ENCODE measurements around the gene TMEM43. TPM values are rescaled to one million over a fixed set of nuclear protein-coding genes. Genes with fewer than 3 reads are reported as not detected.

TMEM43 gene
- polyA plus RNA-seq, 1 of the 3 experiments (the other 2 are of a cell fraction), result 105 TPM

DNA sequence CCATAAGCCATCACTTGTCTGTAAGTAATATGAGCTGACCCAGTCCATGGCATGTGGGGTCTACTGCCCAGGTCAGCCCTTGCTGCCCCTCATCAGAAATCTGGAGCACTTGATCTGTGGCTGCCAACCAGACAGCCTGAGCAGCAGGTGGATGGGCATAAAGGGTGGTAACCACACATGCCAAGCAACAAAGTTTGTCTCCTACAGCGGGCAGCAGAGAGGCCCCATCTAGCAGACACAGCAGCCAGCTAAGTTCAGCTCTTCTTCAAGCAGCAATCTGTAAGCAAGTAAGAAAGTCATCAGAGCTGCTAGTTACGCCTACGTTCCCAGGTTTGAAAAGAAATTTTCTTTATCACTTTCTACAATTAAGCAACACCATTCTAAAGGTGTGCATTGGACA lies 28.1 kb upstream of the TMEM43 start (continued):
- TF ChIP-seq, protein P1, sequence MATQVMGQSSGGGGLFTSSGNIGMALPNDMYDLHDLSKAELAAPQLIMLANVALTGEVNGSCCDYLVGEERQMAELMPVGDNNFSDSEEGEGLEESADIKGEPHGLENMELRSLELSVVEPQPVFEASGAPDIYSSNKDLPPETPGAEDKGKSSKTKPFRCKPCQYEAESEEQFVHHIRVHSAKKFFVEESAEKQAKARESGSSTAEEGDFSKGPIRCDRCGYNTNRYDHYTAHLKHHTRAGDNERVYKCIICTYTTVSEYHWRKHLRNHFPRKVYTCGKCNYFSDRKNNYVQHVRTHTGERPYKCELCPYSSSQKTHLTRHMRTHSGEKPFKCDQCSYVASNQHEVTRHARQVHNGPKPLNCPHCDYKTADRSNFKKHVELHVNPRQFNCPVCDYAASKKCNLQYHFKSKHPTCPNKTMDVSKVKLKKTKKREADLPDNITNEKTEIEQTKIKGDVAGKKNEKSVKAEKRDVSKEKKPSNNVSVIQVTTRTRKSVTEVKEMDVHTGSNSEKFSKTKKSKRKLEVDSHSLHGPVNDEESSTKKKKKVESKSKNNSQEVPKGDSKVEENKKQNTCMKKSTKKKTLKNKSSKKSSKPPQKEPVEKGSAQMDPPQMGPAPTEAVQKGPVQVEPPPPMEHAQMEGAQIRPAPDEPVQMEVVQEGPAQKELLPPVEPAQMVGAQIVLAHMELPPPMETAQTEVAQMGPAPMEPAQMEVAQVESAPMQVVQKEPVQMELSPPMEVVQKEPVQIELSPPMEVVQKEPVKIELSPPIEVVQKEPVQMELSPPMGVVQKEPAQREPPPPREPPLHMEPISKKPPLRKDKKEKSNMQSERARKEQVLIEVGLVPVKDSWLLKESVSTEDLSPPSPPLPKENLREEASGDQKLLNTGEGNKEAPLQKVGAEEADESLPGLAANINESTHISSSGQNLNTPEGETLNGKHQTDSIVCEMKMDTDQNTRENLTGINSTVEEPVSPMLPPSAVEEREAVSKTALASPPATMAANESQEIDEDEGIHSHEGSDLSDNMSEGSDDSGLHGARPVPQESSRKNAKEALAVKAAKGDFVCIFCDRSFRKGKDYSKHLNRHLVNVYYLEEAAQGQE (IDR thresholded peaks at IDR 0.05; ENCODE audit: low read depth, low read length), result no peak
- TF ChIP-seq POLR2AphosphoS5 (IDR thresholded peaks at IDR 0.05; ENCODE audit: low read depth, low read length), result no peak

DNA sequence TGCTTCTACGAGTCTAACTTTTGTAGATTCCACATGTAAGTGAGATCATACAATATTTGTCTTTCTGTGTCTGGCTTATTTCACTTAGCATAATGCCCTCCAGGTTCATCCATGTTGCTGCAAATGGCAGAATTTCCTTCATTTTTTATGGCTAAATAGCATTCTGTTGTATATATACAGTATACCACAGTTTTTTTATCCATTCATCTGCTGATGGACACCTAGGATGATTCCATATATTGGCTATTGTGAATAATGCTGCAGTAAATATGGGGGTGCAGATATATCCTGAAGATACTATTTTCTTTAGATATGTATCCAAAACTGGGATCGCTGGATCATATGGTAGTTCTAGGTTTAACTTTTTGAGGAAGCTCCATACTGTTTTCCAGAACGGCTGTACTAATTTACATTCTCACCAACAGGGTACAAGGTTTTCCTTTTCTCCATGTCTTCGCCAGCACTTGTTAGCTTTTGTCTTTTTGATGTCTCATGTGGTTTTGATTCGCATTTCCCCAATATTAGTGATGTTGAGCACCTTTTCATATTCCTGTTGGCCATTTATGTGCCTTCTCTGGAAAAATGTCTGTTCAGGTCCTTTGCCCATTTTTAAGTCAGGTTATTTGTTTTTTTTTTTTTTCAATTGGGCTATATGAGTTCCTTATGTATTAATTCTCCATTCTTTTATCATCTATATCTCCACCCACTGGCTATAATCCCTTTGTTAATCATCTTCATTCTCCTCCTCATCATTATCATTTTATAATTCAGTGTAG lies 27.0 kb upstream of the TMEM43 start:
- Histone ChIP-seq H3K4me2 (no peak overlapping the region), H3K9me2 (no peaks in the 10 kb centered on the region), H2AFZ (ENCODE audit: low read depth) (no peak overlapping the region), H3K27me3 (ENCODE audit: insufficient read depth) (no peaks in the 10 kb centered on the region), H4K20me1 (ENCODE audit: insufficient read depth) (no peaks in the 10 kb centered on the region), H3K9ac (no peak overlapping the region), H3K9me3 (no peaks in the 10 kb centered on the region), H3K36me3 (replicated peaks in 1 of 2; ENCODE audit: control insufficient read depth in 1 of 2, insufficient read depth in 2 of 2, low read length in 1 of 2) (no peaks in the 10 kb centered on the region), H3K4me1 (ENCODE audit: control insufficient read depth in 1 of 2, insufficient read depth in 2 of 2, low read depth in 1 of 2, low read length in 1 of 2) (no peaks in the 10 kb centered on the region), H3K4me3 (ENCODE audit: low read depth in 2 of 2, low read length in 1 of 2) (no peak overlapping the region), H3F3A (replicated peaks; ENCODE audit: insufficient read depth) (no peaks in the 10 kb centered on the region), H3K79me2 (ENCODE audit: insufficient read depth) (no peaks in the 10 kb centered on the region), H3K27ac (ENCODE audit: low read depth in 2 of 2, low read length in 1 of 2) (no peak overlapping the region)
- 24% methylated on average over 5 of the region's 5 CpGs for WGBS (ENCODE audit: low lambda C conversion rate)
- ChIA-PET POLR2A (no interaction called here), CTCF (interaction anchor here (1.0 kb wide), 1 partner anchor 106 kb away, joined by 3 read pairs; no protein-coding TSS in a partner anchor)
- DNase-seq, result no peak
- no peak for TF ChIP-seq RAD21 (IDR thresholded peaks at IDR 0.05; ENCODE audit: low read length)
- TF ChIP-seq ELF1 (IDR thresholded peaks at IDR 0.05), result no peak
- TF ChIP-seq YY1 (IDR thresholded peaks at IDR 0.05; ENCODE audit: low read depth), result no peak
- no peak for TF ChIP-seq TAF1 (IDR thresholded peaks at IDR 0.05; ENCODE audit: borderline replicate concordance, low read depth, low read length)
- no peak for TF ChIP-seq RCOR1 (IDR thresholded peaks at IDR 0.05; ENCODE audit: low read length)
- TF ChIP-seq GATA2 (CRISPR knock-in tag; IDR thresholded peaks at IDR 0.05), result no peak
- TF ChIP-seq NFIC (IDR thresholded peaks at IDR 0.05; ENCODE audit: borderline replicate concordance), result no peak
- TF ChIP-seq USF2 (IDR thresholded peaks at IDR 0.05; ENCODE audit: borderline replicate concordance, low read depth, low read length), result no peak
- no peak for TF ChIP-seq GABPA (IDR thresholded peaks at IDR 0.05; ENCODE audit: low read depth)
- TF ChIP-seq, protein P1 (IDR thresholded peaks at IDR 0.05; ENCODE audit: low read depth, low read length), result no peak
- TF ChIP-seq ZBTB33 (IDR thresholded peaks at IDR 0.05; ENCODE audit: borderline replicate concordance, low read depth), result no peak
- TF ChIP-seq, protein P2, sequence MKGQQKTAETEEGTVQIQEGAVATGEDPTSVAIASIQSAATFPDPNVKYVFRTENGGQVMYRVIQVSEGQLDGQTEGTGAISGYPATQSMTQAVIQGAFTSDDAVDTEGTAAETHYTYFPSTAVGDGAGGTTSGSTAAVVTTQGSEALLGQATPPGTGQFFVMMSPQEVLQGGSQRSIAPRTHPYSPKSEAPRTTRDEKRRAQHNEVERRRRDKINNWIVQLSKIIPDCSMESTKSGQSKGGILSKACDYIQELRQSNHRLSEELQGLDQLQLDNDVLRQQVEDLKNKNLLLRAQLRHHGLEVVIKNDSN (IDR thresholded peaks at IDR 0.05; ENCODE audit: borderline replicate concordance, low read depth), result no peak
- no peak for TF ChIP-seq NRF1 (IDR thresholded peaks at IDR 0.05; ENCODE audit: low read depth, low read length)
- no peak for TF ChIP-seq IRF3 (IDR thresholded peaks at IDR 0.05; ENCODE audit: low read depth, low read length)
- no peak for TF ChIP-seq MEF2A (IDR thresholded peaks at IDR 0.05; ENCODE audit: borderline replicate concordance, low read depth)
- no peak for TF ChIP-seq MAX (IDR thresholded peaks at IDR 0.05; ENCODE audit: low read depth)
- no peak for TF ChIP-seq FOXM1 (IDR thresholded peaks at IDR 0.05; ENCODE audit: low read depth)
